Measurements from ENCODE around the gene PRRX1. TPM values are rescaled to one million over a fixed set of nuclear protein-coding genes. Genes with fewer than 3 reads are reported as not detected.

The PRRX1 gene
- total RNA-seq, 1 donor from 2014 or later: 74.7 TPM

DNA sequence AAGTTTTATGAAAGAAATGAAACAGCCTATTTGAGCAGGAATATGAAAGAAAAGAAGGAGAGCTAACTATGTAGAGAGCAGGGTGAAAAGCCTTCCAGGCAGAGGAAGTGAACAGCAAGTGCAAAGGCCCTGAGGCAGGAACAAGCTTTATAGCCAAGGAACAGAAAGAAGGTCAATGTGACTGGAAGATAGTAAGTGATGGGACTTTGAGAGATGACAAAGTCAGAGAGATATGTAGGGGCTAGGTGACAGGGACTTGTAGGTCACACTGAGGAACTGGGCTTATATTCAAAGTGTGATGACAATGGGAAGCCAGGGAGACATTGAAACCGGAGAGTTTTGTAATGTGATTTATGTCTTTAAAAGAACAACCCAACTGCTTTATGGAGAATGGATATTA is 18.9 kb downstream of the PRRX1 start:
- Histone ChIP-seq H3K4me3 (no peak overlapping the region), H3K27me3 (ENCODE audit: low read depth) (no peaks in the 10 kb centered on the region), H3K27ac (replicated peaks) (no peak overlapping the region), H3K36me3 (no peaks in the 10 kb centered on the region), H3K9me3 (replicated peaks) (no peaks in the 10 kb centered on the region), H3K4me1 (peaks cover 46% of the 10 kb centered on the region)
- intact Hi-C loops (cut with micrococcal nuclease): no loop called here
- TF ChIP-seq, protein P1, sequence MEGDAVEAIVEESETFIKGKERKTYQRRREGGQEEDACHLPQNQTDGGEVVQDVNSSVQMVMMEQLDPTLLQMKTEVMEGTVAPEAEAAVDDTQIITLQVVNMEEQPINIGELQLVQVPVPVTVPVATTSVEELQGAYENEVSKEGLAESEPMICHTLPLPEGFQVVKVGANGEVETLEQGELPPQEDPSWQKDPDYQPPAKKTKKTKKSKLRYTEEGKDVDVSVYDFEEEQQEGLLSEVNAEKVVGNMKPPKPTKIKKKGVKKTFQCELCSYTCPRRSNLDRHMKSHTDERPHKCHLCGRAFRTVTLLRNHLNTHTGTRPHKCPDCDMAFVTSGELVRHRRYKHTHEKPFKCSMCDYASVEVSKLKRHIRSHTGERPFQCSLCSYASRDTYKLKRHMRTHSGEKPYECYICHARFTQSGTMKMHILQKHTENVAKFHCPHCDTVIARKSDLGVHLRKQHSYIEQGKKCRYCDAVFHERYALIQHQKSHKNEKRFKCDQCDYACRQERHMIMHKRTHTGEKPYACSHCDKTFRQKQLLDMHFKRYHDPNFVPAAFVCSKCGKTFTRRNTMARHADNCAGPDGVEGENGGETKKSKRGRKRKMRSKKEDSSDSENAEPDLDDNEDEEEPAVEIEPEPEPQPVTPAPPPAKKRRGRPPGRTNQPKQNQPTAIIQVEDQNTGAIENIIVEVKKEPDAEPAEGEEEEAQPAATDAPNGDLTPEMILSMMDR (IDR thresholded peaks at IDR 0.05; ENCODE audit: borderline replicate concordance): no peak
- DNase-seq: no peak

DNA sequence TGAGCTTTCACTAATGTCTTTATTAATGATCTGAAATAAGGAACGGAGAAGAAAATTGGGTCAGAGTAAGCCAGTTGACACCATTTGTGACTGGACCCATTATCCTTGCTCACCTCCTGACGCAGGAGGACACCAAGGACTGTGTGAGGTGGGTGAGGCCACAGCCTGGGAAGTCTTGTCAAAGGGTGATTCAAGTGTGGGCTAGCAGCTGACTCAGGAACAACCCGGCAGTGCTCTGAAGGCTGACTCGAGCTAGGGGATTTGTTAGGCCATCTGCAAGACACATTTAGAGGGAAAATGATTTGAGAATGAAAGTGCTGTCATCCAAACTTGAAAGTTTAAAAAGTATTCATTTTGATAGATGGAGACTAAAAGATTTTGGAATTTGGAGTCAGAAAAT is 21.2 kb downstream of the PRRX1 start:
- intact Hi-C loops (cut with micrococcal nuclease): no loop called here
- Histone ChIP-seq H3K27ac (replicated peaks) (no peak overlapping the region), H3K4me3 (no peak overlapping the region), H3K4me1 (peaks cover 44% of the 10 kb centered on the region), H3K36me3 (no peaks in the 10 kb centered on the region), H3K27me3 (ENCODE audit: low read depth) (no peaks in the 10 kb centered on the region), H3K9me3 (replicated peaks) (no peaks in the 10 kb centered on the region)
- DNase-seq: no peak
- TF ChIP-seq, protein P1 (IDR thresholded peaks at IDR 0.05; ENCODE audit: borderline replicate concordance): no peak

DNA sequence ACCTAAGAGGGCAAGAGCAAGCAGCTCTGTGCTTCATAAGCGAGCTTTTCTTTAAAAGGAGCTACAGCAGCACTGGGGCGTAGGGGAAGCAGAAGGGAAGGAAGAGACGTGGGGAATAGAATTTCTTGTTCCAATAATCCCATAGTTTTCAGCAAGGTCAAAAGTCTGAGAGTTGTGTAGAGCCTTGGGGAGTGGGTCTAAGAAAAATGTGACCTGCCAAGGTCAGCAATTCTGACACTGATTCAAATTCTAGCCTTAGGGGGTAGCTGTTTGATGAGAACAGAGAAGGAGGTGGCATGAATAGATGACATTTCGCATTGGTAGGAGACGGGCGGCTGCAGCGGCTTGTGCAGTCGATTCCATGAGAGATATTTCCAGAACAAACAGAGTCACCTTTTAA is 22.4 kb downstream of the PRRX1 start:
- Histone ChIP-seq H3K4me1 (peaks cover 42% of the 10 kb centered on the region), H3K4me3 (no peak overlapping the region), H3K27ac (replicated peaks) (no peak overlapping the region), H3K9me3 (replicated peaks) (no peaks in the 10 kb centered on the region), H3K36me3 (no peaks in the 10 kb centered on the region), H3K27me3 (ENCODE audit: low read depth) (no peaks in the 10 kb centered on the region)
- intact Hi-C loops (cut with micrococcal nuclease): no loop called here
- TF ChIP-seq, protein P1 (IDR thresholded peaks at IDR 0.05; ENCODE audit: borderline replicate concordance): no peak
- DNase-seq: no peak

DNA sequence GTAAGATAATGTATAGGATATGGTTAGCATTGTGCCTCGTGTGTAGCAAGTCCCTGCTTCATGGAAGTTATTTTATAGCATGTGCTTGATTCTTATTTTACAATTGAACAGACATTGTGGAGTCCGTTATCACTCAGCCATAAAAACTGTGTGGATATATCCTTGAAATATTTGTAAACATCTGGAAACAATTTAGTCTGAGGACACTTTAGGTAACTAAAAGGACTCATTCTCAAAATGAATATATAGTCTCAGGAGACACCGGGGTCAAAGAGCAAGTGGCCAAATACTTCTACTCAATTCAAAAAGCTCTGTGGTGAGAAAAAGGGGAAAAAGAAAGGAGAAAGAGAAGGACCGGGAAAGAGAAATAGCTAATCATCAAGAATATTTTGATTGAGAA is 23.7 kb downstream of the PRRX1 start:
- Histone ChIP-seq H3K36me3 (no peaks in the 10 kb centered on the region), H3K27ac (replicated peaks) (peak overlapping the region; percentile 6), H3K9me3 (replicated peaks) (no peaks in the 10 kb centered on the region), H3K27me3 (ENCODE audit: low read depth) (no peaks in the 10 kb centered on the region), H3K4me3 (no peak overlapping the region), H3K4me1 (peaks cover 41% of the 10 kb centered on the region)
- TF ChIP-seq, protein P1 (IDR thresholded peaks at IDR 0.05; ENCODE audit: borderline replicate concordance): no peak
- intact Hi-C loops (cut with micrococcal nuclease): no loop called here
- DNase-seq: no peak

DNA sequence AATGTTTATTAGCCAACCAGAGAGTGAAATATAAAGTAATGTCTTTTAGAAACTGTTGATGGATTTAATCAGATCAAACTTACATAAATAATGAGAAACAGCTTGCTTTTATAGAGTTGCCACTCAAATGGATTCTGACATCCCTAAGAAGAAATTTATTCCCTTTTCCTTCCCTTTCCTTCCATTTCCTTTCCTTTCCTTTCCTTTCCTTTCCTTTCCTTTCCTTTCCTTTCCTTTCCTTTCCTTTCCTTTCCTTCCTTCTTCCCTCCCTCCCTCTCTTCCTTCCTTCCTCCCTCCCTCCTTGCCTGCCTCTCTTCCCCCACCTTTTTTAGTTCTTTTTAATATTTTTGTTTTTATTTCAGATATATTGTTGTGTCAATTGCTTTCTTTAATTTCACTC is 27.3 kb downstream of the PRRX1 start:
- no peak for DNase-seq
- Histone ChIP-seq H3K4me1 (peaks cover 59% of the 10 kb centered on the region), H3K27ac (replicated peaks) (peak overlapping the region; percentile 70), H3K4me3 (no peak overlapping the region), H3K9me3 (replicated peaks) (no peaks in the 10 kb centered on the region), H3K27me3 (ENCODE audit: low read depth) (no peaks in the 10 kb centered on the region), H3K36me3 (no peaks in the 10 kb centered on the region)
- TF ChIP-seq, protein P1 (IDR thresholded peaks at IDR 0.05; ENCODE audit: borderline replicate concordance): no peak
- intact Hi-C loops (cut with micrococcal nuclease): no loop called here
